GM19467 (cell line): ENCODE measurements around the gene TMEM131.

Experiments used
- ATAC-seq: cut with Tn5 transposase; IDR thresholded peaks from one replicate; pipeline ENCODE4 v1.9.1; 2021; ENCODE audit warnings: mild to moderate bottlenecking, moderate library complexity; ENCODE audit not compliant: unreplicated experiment

Gene TMEM131

GRCh38 chr2:98020992-98021713 lies 25.4 kb upstream of the TMEM131 start:
- no peak for ATAC-seq

GRCh38 chr2:98020516-98020915 lies 24.8 kb upstream of the TMEM131 start:
- ATAC-seq = no peak

GRCh38 chr2:98016908-98017670 lies 21.3 kb upstream of the TMEM131 start:
- no peak for ATAC-seq

- ATAC-seq = no peak
These were observed 19.9 kb upstream of the TMEM131 start for GRCh38 chr2:98015671-98016070.

GRCh38 chr2:98014379-98014778 lies 18.6 kb upstream of the TMEM131 start:
- no peak for ATAC-seq

GRCh38 chr2:98013407-98014042 lies 17.8 kb upstream of the TMEM131 start:
- ATAC-seq = no peak

- peak; percentile 73 for ATAC-seq
These were observed 16.8 kb upstream of the TMEM131 start for GRCh38 chr2:98012561-98012991.

GRCh38 chr2:98009887-98010760 lies 14.4 kb upstream of the TMEM131 start:
- ATAC-seq = no peak

GRCh38 chr2:98008415-98008814 lies 12.7 kb upstream of the TMEM131 start:
- ATAC-seq = no peak

GRCh38 chr2:98006378-98006777 lies 10.6 kb upstream of the TMEM131 start:
- no peak for ATAC-seq

GRCh38 chr2:98004613-98005012 lies 8.9 kb upstream of the TMEM131 start:
- ATAC-seq = no peak

GRCh38 chr2:98004047-98004446 lies 8.3 kb upstream of the TMEM131 start:
- no peak for ATAC-seq

GRCh38 chr2:97999536-97999935 lies 3.8 kb upstream of the TMEM131 start:
- ATAC-seq = no peak

GRCh38 chr2:97998431-97999005 lies 2.8 kb upstream of the TMEM131 start:
- no peak for ATAC-seq

GRCh38 chr2:97997784-97998392 lies 2.1 kb upstream of the TMEM131 start:
- no peak for ATAC-seq

GRCh38 chr2:97996679-97997078 lies 931 bp upstream of the TMEM131 start:
- no peak for ATAC-seq

- peak; percentile 24 for ATAC-seq
These were observed 568 bp downstream of the TMEM131 start for GRCh38 chr2:97995026-97995733.

GRCh38 chr2:97994476-97994875 lies 1.3 kb downstream of the TMEM131 start:
- ATAC-seq = no peak

- no peak for ATAC-seq
These were observed 1.8 kb downstream of the TMEM131 start for GRCh38 chr2:97993926-97994325.
